Neuron (in vitro differentiated cells): ENCODE results near the gene CLDN1.

Experiments used
- H2AFZ ChIP-seq: one replicate; pipeline ENCODE4 v1.6.1; 2013; ENCODE audit warnings: low read depth, mild to moderate bottlenecking, inconsistent platforms, low read length, moderate library complexity
- H3K27me3 ChIP-seq: one replicate; pipeline ENCODE4 v1.6.1; 2013; ENCODE audit warnings: low read length; ENCODE audit not compliant: insufficient read depth
- H3K36me3 ChIP-seq: one replicate; pipeline ENCODE4 v1.6.1; 2013; ENCODE audit warnings: low read length; ENCODE audit not compliant: insufficient read depth
- H3K4me1 ChIP-seq: one replicate; pipeline ENCODE4 v1.6.1; 2013; ENCODE audit warnings: low read length; ENCODE audit not compliant: insufficient read depth
- H3K4me3 ChIP-seq: 2 replicates; pipeline ENCODE4 v1.5.1; 2013; ENCODE audit warnings: mild to moderate bottlenecking, low read length, moderate library complexity
- H3K9me3 ChIP-seq: one replicate; pipeline ENCODE4 v1.6.1; 2013; ENCODE audit warnings: low read length

The CLDN1 gene

DNA sequence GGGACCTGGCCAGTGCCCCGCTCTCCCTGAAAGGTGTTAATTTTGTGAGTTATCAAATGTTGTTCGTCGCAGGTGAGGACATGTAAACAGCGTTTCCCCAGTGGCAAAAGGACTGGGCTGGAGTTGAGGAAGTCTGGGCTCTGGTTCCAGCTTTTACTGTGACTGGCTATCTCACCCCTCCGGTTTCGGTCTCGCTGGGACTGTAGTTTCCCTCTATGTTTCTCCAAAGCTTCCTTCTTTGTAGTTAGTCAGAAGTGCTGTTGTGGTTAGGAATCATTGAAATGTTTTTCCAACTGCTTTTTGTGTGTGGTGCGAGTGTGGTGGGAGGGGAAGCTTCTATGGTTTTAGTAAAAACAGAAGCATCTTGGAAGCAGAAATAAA lies 990 bp upstream of the CLDN1 start:
- Histone ChIP-seq H3K36me3 (no peaks in the 10 kb centered on the region), H3K27me3 (peaks cover 42% of the 10 kb centered on the region), H3K4me3 (no peak overlapping the region), H3K9me3 (no peaks in the 10 kb centered on the region), H3K4me1 (peaks cover 6% of the 10 kb centered on the region), H2AFZ (no peak overlapping the region)

DNA sequence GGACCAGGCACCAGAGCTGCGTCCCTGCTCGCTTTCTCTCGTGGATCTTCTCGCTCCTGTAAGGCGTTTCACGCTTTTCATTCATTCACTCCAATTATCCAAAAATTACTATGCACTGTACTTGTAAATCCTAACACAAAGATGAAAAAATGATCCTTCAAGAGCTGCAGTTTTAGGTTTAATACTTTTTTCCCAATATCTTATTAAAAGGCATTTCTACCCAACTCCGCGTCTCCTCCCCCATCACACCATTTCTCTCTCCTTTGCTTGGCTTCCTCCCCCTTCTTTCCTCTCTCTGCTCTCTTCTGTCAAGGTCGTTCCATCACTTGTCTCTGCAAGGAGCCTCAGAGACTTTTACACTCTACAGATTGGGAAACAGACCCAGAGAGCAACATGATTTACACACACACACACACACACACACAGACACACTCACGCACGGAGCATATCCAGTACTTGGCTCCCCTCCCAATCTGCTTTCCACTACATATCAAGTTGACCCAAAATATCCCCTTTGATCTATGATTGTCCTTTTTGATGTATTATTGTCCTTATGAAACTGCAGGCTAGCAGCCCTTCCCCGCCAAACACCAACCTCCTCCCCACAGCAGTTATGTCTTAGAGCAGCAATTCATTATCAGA lies 479 bp upstream of the CLDN1 start:
- H3K9me3 ChIP-seq = no peaks in the 10 kb centered on the region
- H3K4me1 ChIP-seq = peaks cover 6% of the 10 kb centered on the region
- H3K36me3 ChIP-seq = no peaks in the 10 kb centered on the region
- no peak overlapping the region for H2AFZ ChIP-seq
- peaks cover 42% of the 10 kb centered on the region for H3K27me3 ChIP-seq
- H3K4me3 ChIP-seq = no peak overlapping the region

DNA sequence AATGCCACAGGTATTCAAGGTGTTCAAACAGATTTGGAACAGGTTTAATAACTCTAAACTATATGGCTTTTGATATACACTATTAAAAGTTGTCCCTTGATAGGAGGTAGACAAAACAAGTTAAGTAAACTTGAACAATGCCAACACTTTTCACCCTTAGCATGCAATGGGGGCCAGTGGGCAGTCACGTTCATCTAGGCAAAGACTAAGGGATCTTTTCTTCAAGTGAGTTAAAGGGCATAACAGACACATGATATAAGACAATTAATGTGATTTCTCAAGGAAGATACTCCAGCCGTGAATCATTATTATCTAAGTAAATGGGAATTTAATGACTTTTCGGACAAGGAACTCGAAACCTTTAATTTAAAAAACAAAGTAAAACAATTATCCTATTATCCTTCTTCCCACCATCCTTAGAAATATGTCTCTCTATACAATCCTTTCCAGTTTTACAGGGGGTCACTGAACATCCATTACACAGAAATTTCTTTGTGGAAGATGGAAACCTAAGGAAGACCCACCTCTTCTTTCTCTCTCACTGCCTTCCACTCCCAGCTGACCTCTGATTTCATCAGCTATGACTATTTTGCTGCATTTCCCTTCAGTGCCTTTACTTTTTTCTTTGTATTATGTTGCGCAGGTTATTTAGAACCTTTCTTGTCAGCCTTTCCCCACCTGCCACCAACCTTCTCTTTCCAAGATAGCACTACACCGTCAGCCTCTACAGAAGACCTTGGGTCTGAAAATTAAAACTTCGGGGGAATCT lies 1.5 kb downstream of the CLDN1 start:
- Histone ChIP-seq H3K36me3 (no peaks in the 10 kb centered on the region), H3K4me1 (peaks cover 6% of the 10 kb centered on the region), H3K27me3 (peaks cover 42% of the 10 kb centered on the region), H3K9me3 (no peaks in the 10 kb centered on the region), H2AFZ (no peak overlapping the region), H3K4me3 (no peak overlapping the region)

DNA sequence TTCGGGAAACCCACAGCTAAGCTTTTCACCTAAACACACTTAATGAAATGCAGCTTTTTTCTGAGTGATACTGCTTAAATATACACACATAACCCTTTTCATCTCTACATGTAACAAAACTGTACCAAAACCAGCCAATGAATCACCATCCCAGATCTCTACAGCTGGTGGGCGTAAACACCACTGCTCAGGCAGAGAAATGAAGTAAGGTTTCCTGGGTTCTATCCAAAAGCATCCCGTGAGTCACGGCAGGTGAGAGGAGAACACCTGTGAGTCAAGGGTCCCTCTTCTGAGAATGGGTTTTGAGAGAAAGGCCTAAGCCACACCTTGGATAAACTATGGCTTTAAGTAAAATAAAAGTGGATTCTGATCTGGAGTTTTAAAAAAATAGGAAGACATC lies 2.6 kb downstream of the CLDN1 start:
- H3K27me3 ChIP-seq = peaks cover 42% of the 10 kb centered on the region
- no peak overlapping the region for H2AFZ ChIP-seq
- no peaks in the 10 kb centered on the region for H3K36me3 ChIP-seq
- H3K4me1 ChIP-seq = peaks cover 6% of the 10 kb centered on the region
- no peak overlapping the region for H3K4me3 ChIP-seq
- H3K9me3 ChIP-seq = no peaks in the 10 kb centered on the region

DNA sequence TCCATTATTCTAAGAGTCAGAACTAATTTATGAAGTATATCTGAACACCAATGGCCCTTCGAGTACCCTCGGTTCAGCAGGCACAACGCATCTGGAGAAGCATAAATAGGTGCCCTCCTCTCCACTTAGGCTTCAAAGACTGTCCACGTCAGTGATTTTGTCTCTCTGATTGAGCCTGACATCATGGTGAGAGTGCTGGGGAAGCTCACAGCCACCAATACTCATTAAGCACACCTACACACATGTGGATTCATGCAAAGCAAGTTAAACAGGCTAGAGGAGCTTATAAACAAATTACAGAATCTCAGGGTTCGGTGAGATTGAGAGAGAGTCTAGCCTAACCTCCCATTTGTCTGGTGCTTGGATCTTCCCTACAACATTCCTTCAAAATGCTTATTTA lies 3.6 kb downstream of the CLDN1 start:
- Histone ChIP-seq H3K36me3 (no peaks in the 10 kb centered on the region), H3K9me3 (no peaks in the 10 kb centered on the region), H3K4me3 (no peak overlapping the region), H3K27me3 (peaks cover 39% of the 10 kb centered on the region), H2AFZ (no peak overlapping the region), H3K4me1 (peaks cover 6% of the 10 kb centered on the region)

DNA sequence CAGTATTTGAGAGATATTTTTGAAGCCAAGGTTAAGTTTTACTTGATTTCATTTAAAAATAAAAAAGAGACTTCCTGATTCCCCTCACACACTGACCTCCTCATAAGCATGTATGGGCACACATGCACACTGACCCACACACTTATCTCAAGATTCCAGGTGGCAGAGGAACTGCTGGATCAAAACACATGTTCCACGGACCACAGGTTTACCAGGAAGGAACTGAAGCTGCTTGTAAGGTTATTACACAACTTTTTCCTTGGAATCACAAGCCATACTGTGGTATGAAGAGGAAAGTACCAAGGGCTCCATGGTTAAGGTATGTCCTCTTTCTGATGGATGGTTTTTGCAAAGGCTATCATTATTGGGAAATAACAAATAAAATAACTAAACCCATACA lies 7.5 kb downstream of the CLDN1 start:
- peaks cover 4% of the 10 kb centered on the region for H3K27me3 ChIP-seq
- no peaks in the 10 kb centered on the region for H3K4me1 ChIP-seq

DNA sequence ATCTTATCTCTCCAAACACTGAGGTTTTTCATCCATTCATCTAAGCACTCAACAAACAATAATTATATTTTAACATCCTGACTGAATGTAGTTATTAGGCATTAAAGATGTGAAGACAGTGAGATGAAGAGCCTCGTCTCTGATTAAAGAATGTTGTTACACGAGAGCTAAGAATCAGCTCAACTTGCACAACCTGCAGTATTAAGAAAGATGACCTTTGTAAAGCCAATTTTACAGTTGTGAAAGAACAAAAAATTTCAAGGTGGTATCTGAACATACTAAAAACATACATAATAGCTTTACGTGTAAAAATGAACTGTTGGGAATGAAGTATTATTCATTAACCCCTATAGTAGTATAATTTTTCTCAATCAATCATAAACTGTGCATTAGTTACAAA lies 12.8 kb downstream of the CLDN1 start:
- H2AFZ ChIP-seq = no peak overlapping the region
- no peaks in the 10 kb centered on the region for H3K4me1 ChIP-seq
- no peaks in the 10 kb centered on the region for H3K9me3 ChIP-seq
- H3K36me3 ChIP-seq = no peaks in the 10 kb centered on the region
- H3K27me3 ChIP-seq = no peaks in the 10 kb centered on the region
- H3K4me3 ChIP-seq = no peak overlapping the region

More for the DNA sequence above, 7.5 kb downstream of the CLDN1 start:
- Histone ChIP-seq H3K4me3 (no peak overlapping the region), H2AFZ (no peak overlapping the region), H3K36me3 (no peaks in the 10 kb centered on the region), H3K9me3 (no peaks in the 10 kb centered on the region)

DNA sequence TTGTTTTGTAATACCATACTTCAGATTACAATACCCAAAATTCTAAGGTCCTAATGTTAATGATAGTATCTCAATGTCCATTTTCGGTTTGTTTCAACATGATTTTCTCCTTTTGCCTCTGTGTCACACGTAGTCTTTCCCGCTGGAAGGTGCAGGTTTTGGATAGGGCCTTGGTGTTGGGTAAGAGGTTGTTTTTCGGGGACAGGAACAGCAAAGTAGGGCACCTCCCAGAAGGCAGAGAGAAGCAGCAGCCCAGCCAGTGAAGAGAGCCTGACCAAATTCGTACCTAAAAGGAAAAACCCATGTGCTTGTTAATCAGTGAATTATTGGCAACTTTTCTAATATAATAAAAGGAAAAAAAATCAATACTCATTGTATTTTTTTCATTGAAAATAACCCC lies 14.1 kb downstream of the CLDN1 start:
- H3K27me3 ChIP-seq = no peaks in the 10 kb centered on the region
- no peaks in the 10 kb centered on the region for H3K9me3 ChIP-seq
- H3K36me3 ChIP-seq = no peaks in the 10 kb centered on the region
- H3K4me3 ChIP-seq = no peak overlapping the region
- H3K4me1 ChIP-seq = no peaks in the 10 kb centered on the region
- no peak overlapping the region for H2AFZ ChIP-seq

DNA sequence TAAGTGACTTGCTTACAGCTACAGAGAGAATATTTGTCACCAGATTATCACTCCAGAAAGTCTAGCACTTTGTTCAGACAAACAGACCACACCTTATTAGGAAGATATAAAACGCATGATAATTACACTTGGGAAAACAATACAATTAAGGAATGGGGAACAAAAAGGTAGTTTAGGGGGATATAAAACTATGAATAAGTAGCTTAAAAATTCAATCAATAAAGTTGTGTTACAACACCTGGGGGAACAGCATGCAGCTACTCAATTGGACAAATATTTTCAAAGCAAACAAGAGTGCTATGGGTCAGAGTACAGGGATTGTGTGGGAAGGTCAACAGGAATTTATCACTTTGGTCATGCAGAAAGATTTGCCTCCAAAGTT lies 15.1 kb downstream of the CLDN1 start:
- Histone ChIP-seq H3K36me3 (no peaks in the 10 kb centered on the region), H3K9me3 (no peaks in the 10 kb centered on the region), H3K4me1 (no peaks in the 10 kb centered on the region), H2AFZ (no peak overlapping the region), H3K4me3 (no peak overlapping the region), H3K27me3 (no peaks in the 10 kb centered on the region)

DNA sequence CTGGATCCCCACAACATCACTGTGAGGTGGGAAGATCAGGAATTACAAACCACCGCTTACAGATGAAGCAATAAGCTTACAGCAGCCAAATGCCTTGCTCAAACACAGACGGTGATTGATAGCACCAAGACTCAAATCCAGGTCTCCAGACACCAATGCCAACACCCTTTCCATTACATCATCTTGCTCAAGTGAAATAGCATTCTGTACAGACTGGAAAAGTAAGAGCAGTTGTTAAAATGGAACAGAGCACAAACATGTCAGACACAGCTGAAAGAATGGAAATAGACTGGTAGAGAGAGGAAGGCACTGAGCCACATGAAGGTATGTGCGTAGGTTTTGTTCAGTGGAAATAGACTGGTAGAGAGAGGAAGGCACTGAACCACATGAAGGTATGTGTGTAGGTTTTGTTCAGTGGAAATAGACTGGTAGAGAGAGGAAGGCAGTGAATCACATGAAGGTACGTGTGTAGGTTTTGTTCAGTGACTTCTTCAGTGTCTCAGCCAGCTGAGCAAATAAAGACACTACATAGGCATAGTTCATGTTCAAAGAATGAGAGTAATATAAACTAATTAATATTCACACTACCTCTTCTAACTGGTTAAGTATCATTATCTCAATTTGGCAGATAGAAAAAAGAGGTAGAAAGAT lies 15.6 kb downstream of the CLDN1 start:
- no peaks in the 10 kb centered on the region for H3K36me3 ChIP-seq
- no peak overlapping the region for H2AFZ ChIP-seq
- H3K9me3 ChIP-seq = no peaks in the 10 kb centered on the region
- no peaks in the 10 kb centered on the region for H3K4me1 ChIP-seq
- H3K27me3 ChIP-seq = no peaks in the 10 kb centered on the region
- no peak overlapping the region for H3K4me3 ChIP-seq

DNA sequence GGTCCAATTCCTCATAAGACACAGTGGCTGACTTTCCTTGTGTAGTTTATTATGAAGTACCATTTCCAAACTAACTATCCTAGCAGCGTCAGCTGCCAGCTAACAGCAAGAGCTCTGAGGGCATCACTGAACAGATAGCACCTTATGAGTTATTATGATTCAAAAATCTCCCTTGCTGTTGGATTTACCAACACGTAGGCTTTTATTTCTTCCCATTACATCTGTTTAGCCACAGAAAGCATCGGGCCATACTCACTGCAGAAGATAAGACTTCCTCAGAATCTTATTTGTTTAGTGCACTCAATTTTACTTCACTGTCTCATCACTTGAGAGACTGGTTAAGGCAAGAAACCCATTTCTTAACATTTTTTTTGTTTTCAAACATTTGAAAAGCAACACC lies 16.2 kb downstream of the CLDN1 start:
- Histone ChIP-seq H2AFZ (no peak overlapping the region), H3K9me3 (no peaks in the 10 kb centered on the region), H3K4me1 (no peaks in the 10 kb centered on the region), H3K4me3 (no peak overlapping the region), H3K27me3 (no peaks in the 10 kb centered on the region), H3K36me3 (no peaks in the 10 kb centered on the region)

DNA sequence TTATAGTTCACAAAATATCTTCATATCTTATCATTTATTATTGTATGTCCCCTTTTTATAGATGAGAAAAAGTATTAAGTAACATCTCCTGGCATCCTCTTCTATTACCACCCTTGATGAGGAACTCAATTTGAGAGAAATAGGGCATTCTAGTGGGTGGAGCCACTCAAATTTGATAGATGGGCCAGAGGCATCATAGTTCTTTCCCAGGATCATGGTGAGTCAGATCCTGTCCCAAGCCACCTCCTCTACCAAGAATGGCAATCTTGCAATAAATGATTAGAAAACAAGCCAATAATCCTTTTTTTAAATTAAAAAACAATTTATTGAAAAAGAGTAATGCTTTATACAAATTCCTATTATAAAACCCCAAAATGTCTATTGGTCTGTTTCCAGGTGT lies 16.8 kb downstream of the CLDN1 start:
- Histone ChIP-seq H2AFZ (no peak overlapping the region), H3K36me3 (no peaks in the 10 kb centered on the region), H3K9me3 (no peaks in the 10 kb centered on the region), H3K4me1 (no peaks in the 10 kb centered on the region), H3K4me3 (no peak overlapping the region), H3K27me3 (no peaks in the 10 kb centered on the region)

DNA sequence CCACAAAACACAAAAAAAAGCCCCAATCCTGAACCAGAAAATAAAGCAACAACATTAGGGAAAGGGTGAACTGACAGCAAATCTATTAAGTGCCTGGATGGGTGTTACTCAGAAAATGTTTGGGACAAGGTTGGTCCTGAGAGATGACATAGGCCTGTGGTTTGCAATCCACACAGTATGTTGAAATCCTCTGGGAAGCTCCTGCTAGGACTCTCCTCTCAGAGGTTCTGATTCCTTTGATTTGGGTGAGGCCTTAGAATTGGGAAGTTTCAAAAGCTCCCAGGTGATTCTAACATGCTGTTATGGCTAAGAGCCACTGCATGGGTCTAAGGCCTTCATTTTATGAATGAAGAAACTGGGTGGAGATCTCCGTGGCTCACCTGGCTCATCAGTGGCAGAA lies 18.4 kb downstream of the CLDN1 start:
- no peaks in the 10 kb centered on the region for H3K9me3 ChIP-seq
- no peaks in the 10 kb centered on the region for H3K36me3 ChIP-seq
- H2AFZ ChIP-seq = no peak overlapping the region
- no peak overlapping the region for H3K4me3 ChIP-seq
- H3K27me3 ChIP-seq = no peaks in the 10 kb centered on the region
- H3K4me1 ChIP-seq = no peaks in the 10 kb centered on the region
